ENCODE data around the gene CHAC1. TPM values are rescaled to one million over a fixed set of nuclear protein-coding genes. Genes with fewer than 3 reads are reported as not detected.
"Not testable (repeated sequence)": the region's sequence is repeated elsewhere in the genome, so short reads cannot be mapped to it uniquely, and the experiment has no call there.

Gene CHAC1
- total RNA-seq, 1 donor from 2014 or later: 77.6 TPM

DNA sequence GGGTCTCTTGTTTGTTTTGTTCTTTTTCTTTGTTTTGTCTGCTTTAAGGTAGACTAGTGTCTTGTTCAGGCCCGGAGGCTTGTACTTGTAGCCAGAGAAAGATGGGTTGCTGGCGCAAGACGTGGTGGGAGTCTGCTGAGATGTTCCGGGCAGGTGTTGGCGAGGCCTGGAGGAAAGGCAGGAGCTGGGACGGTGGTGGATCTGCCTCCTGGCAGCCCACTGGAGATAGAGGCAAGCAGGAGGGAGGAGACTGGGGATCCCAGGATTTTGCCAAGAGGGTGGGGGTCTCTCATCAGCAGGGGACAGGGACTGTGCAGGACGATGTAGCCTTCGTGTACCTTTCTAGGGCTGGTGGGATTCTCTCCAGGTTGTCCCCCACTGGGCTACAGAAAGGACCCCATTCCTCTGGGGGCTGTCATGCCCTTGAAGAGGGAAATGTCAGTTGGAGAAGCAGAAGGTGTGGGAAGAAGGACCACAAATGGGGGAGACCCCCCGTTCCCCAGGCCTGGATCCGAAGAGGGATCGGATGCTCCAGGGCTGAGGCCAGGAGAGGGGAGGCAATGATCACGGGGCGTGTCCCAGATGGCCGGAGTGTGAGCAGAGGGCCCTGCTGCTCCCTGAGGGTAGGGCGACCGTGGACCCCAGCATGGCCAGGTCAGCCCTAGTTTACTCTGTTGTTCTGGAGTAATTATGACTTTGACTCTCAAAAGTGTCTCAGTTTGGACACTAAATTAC lies 7.0 kb downstream of the CHAC1 start:
- TF ChIP-seq, protein P1, sequence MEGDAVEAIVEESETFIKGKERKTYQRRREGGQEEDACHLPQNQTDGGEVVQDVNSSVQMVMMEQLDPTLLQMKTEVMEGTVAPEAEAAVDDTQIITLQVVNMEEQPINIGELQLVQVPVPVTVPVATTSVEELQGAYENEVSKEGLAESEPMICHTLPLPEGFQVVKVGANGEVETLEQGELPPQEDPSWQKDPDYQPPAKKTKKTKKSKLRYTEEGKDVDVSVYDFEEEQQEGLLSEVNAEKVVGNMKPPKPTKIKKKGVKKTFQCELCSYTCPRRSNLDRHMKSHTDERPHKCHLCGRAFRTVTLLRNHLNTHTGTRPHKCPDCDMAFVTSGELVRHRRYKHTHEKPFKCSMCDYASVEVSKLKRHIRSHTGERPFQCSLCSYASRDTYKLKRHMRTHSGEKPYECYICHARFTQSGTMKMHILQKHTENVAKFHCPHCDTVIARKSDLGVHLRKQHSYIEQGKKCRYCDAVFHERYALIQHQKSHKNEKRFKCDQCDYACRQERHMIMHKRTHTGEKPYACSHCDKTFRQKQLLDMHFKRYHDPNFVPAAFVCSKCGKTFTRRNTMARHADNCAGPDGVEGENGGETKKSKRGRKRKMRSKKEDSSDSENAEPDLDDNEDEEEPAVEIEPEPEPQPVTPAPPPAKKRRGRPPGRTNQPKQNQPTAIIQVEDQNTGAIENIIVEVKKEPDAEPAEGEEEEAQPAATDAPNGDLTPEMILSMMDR (IDR thresholded peaks at IDR 0.05): no peak
- Mint-ChIP-seq H3K4me3 (ENCODE audit: unreplicated experiment) (no peak overlapping the region), H3K36me3 (ENCODE audit: low read depth) (peaks cover 6% of the 10 kb centered on the region), H3K4me1 (ENCODE audit: low read depth) (peaks cover 48% of the 10 kb centered on the region), H3K27ac (ENCODE audit: unreplicated experiment) (peak overlapping the region; percentile 45), H3K27me3 (ENCODE audit: low read depth) (no peaks in the 10 kb centered on the region), H3K9me3 (ENCODE audit: low read depth) (no peaks in the 10 kb centered on the region)
- no peak for DNase-seq (ENCODE audit: low spot score)

DNA sequence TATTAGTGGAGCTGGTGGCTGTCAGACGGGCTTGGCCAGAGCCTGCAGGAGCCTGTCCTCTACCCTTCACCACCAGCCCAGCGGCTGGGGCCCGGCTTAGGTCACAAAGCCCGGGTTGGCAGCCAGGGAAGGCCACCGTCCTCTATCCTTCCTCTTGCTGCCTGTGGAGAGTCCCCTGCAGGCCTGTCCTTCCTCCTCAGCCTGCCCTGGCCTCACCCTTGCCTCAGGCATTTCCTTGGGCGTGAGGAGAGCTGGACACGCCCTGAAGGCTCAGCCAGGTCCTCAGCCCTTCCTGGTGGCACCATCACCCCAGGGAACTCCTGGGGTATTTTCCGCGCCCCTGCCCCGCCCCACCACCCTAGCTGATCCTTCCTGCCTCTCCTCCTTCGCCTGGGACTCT lies 7.7 kb downstream of the CHAC1 start:
- Mint-ChIP-seq H3K4me3 (ENCODE audit: unreplicated experiment) (no peak overlapping the region), H3K4me1 (ENCODE audit: low read depth) (peaks cover 42% of the 10 kb centered on the region), H3K27ac (ENCODE audit: unreplicated experiment) (no peak overlapping the region), H3K9me3 (ENCODE audit: low read depth) (no peaks in the 10 kb centered on the region), H3K27me3 (ENCODE audit: low read depth) (no peaks in the 10 kb centered on the region), H3K36me3 (ENCODE audit: low read depth) (peaks cover 4% of the 10 kb centered on the region)
- no peak for DNase-seq (ENCODE audit: low spot score)
- TF ChIP-seq, protein P1 (IDR thresholded peaks at IDR 0.05): no peak

DNA sequence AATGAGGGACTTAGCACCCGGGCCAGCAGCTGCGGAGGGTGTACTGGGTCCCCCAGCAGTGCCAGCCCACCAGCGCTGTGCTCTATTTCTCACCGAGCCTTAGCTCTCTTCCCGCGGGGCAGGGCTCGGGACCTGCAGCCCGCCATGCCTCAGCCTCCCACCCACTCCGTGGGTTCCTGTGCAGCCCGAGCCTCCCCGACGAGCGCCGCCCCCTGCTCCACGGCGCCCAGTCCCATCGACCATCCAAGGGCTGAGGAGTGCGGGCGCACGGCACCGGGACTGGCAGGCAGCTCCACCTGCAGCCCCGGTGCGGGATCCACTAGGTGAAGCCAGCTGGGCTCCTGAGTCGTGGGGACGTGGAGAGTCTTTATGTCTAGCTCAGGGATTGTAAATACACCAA lies 8.5 kb downstream of the CHAC1 start:
- H3K4me1 Mint-ChIP-seq (ENCODE audit: low read depth): peaks cover 36% of the 10 kb centered on the region
- H3K4me3 Mint-ChIP-seq (ENCODE audit: unreplicated experiment); H3K27ac Mint-ChIP-seq (ENCODE audit: unreplicated experiment); H3K27me3 Mint-ChIP-seq (ENCODE audit: low read depth); H3K9me3 Mint-ChIP-seq (ENCODE audit: low read depth); DNase-seq (ENCODE audit: low spot score); H3K36me3 Mint-ChIP-seq (ENCODE audit: low read depth): not testable (repeated sequence)

DNA sequence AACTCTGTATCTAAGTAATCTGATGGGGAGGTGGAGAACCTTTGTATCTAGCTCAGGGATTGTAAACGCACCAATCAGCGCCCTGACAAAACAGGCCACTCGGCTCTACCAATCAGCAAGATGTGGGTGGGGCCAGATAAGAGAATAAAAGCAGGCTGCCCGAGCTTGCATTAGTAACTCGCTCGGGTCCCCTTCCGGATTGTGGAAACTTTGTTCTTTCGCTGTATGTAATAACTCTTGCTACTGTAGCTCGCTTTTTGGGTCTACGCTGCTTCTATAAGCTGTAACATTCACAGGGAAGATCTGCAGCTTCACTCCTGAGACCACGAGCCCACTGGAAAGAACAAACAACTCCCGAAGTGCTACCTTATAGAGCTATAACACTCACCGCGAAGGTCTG lies 9.0 kb downstream of the CHAC1 start:
- not testable (repeated sequence) for H3K27me3 Mint-ChIP-seq (ENCODE audit: low read depth); H3K36me3 Mint-ChIP-seq (ENCODE audit: low read depth); H3K27ac Mint-ChIP-seq (ENCODE audit: unreplicated experiment); DNase-seq (ENCODE audit: low spot score); H3K4me3 Mint-ChIP-seq (ENCODE audit: unreplicated experiment); H3K9me3 Mint-ChIP-seq (ENCODE audit: low read depth)
- peaks cover 31% of the 10 kb centered on the region for H3K4me1 Mint-ChIP-seq (ENCODE audit: low read depth)

DNA sequence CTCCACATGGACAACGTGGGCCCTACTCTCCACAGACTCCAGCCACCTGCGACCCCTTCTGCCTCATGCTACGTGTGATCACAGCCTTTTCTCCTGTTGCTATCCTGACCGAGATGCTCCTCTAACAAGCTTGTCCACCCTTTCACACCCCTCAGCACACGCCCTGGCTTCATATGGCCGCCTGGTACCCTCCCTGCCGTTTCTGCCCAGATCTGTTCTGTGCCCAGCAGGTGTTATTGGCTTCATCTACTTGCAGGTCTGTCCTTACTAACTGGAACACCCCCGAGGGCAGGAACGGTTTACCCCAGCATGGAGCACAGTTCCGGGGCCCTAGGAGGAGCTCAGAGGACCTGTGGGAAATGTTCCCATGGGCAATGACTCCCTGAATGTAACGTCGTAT lies 9.9 kb downstream of the CHAC1 start:
- Mint-ChIP-seq H3K9me3 (ENCODE audit: low read depth) (no peaks in the 10 kb centered on the region), H3K27ac (ENCODE audit: unreplicated experiment) (no peak overlapping the region), H3K4me3 (ENCODE audit: unreplicated experiment) (no peak overlapping the region), H3K4me1 (ENCODE audit: low read depth) (peaks cover 23% of the 10 kb centered on the region), H3K27me3 (ENCODE audit: low read depth) (no peaks in the 10 kb centered on the region), H3K36me3 (ENCODE audit: low read depth) (no peaks in the 10 kb centered on the region)
- TF ChIP-seq, protein P1 (IDR thresholded peaks at IDR 0.05): no peak
- no peak for DNase-seq (ENCODE audit: low spot score)

DNA sequence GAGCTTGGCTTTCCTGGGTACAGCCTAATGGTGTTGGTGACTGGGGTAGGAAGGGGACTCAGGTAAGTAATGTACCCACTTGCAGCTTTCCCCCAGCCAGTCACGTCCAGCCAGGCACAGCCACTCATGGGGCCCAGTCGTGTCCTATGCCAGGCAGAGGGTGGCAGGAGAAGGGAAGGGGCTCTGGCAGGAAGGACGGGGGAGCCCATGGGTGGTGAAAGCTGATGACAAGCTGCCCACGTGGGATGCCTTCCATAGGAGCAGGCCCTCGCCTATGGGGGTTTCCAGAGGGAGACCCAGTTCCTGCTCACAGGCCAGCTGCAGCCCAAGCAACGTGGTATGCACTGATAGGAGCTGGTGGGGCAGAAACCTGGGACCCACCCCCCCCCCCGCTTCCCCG lies 10.7 kb downstream of the CHAC1 start:
- TF ChIP-seq, protein P1 (IDR thresholded peaks at IDR 0.05): no peak

More for the DNA sequence above, 10.7 kb downstream of the CHAC1 start:
- DNase-seq (ENCODE audit: low spot score): no peak
- H3K9me3 Mint-ChIP-seq (ENCODE audit: low read depth): no peaks in the 10 kb centered on the region
- H3K27me3 Mint-ChIP-seq (ENCODE audit: low read depth): no peaks in the 10 kb centered on the region
- no peaks in the 10 kb centered on the region for H3K36me3 Mint-ChIP-seq (ENCODE audit: low read depth)
- H3K4me1 Mint-ChIP-seq (ENCODE audit: low read depth): peaks cover 15% of the 10 kb centered on the region
- H3K4me3 Mint-ChIP-seq (ENCODE audit: unreplicated experiment): no peak overlapping the region
- no peak overlapping the region for H3K27ac Mint-ChIP-seq (ENCODE audit: unreplicated experiment)
